T-helper 1 cell treated with Interleukin-12 subunit alpha and Interleukin-12 subunit beta and Interleukin-4 antibody, amounts not matched to agents 30 μg/mL and 1 μg/mL, for 36 hours (primary cell): ENCODE results near the gene CCDC157.

Source experiments
- H3K27ac Mint-ChIP-seq: one replicate; pipeline ENCODE4 v1.8.0; 2021; ENCODE audit warnings: mild to moderate bottlenecking, mixed read lengths
- H3K27me3 Mint-ChIP-seq: one replicate; pipeline ENCODE4 v1.8.0; 2021; ENCODE audit warnings: low read depth, mixed read lengths
- H3K36me3 Mint-ChIP-seq: one replicate; pipeline ENCODE4 v1.8.0; 2021; ENCODE audit warnings: low read depth, mixed read lengths
- H3K4me1 Mint-ChIP-seq: one replicate; pipeline ENCODE4 v1.8.0; 2021; ENCODE audit warnings: low read depth, mixed read lengths
- H3K4me3 Mint-ChIP-seq: one replicate; pipeline ENCODE4 v1.8.0; 2021; ENCODE audit warnings: mild to moderate bottlenecking, moderate library complexity, mixed read lengths
- H3K9me3 Mint-ChIP-seq: one replicate; pipeline ENCODE4 v1.8.0; 2021; ENCODE audit warnings: mixed read lengths

The CCDC157 gene

GRCh38 chr22:30356449-30357235 is at the start of gene CCDC157, which contains the start of gene SF3A1:
Gene CCDC157 (plus strand): TSS chr22:30357007. CDS start chr22:30366001, 8,994 bp downstream.
Gene SF3A1 (minus strand): TSS chr22:30356894. CDS start chr22:30356792, 102 bp downstream.
- H3K9me3 Mint-ChIP-seq, result no peaks in the 10 kb centered on the region
- H3K4me1 Mint-ChIP-seq, result peaks cover 26% of the 10 kb centered on the region
- peak within 1 kb of the TSS; percentile 91 for H3K4me3 Mint-ChIP-seq
- peaks cover 5% of the 10 kb centered on the region for H3K27me3 Mint-ChIP-seq
- peaks cover 23% of the 10 kb centered on the region for H3K36me3 Mint-ChIP-seq
- H3K27ac Mint-ChIP-seq, result peak within 1 kb of the TSS; percentile 86

- H3K9me3 Mint-ChIP-seq, result no peaks in the 10 kb centered on the region
Observed at GRCh38 chr22:30307041-30307574, 49.7 kb upstream of the CCDC157 start.

DNA sequence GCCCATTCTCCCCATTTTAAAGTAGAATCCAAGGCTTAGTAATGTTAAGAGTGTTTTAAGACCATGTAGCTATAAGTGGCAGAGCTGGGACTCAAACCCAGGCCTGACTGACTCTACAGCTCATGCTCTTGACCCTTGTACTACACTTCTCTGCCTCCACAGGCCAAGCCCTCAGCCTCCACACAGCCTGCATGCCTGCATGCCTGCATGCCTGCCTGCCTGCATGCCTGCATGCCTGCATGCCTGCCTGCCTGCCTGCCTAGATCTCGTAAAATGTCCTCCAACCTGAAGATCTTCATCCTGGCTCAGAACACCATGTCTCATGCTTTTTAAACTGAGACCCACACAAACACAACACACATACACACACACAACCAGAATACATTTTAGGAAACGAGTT is 48.7 kb upstream of the CCDC157 start:
- no peaks in the 10 kb centered on the region for H3K9me3 Mint-ChIP-seq
- H3K27me3 Mint-ChIP-seq, result no peaks in the 10 kb centered on the region
- peak overlapping the region; percentile 59 for H3K4me3 Mint-ChIP-seq
- peak overlapping the region; percentile 86 for H3K27ac Mint-ChIP-seq
- H3K4me1 Mint-ChIP-seq, result peaks cover 88% of the 10 kb centered on the region
- peaks cover 40% of the 10 kb centered on the region for H3K36me3 Mint-ChIP-seq

More at GRCh38 chr22:30307041-30307574, 49.7 kb upstream of the CCDC157 start:
- H3K4me3 Mint-ChIP-seq, result peak overlapping the region; percentile 77
- peak overlapping the region; percentile 91 for H3K27ac Mint-ChIP-seq
- H3K4me1 Mint-ChIP-seq, result peaks cover 88% of the 10 kb centered on the region
- no peaks in the 10 kb centered on the region for H3K27me3 Mint-ChIP-seq
- H3K36me3 Mint-ChIP-seq, result peaks cover 41% of the 10 kb centered on the region

- Mint-ChIP-seq H3K27me3 (no peaks in the 10 kb centered on the region), H3K27ac (peak overlapping the region; percentile 86), H3K9me3 (no peaks in the 10 kb centered on the region), H3K4me3 (peak overlapping the region; percentile 59), H3K4me1 (peaks cover 84% of the 10 kb centered on the region), H3K36me3 (peaks cover 35% of the 10 kb centered on the region)
Observed at GRCh38 chr22:30308518-30309230, 48.1 kb upstream of the CCDC157 start.

GRCh38 chr22:30309951-30310741 is 46.7 kb upstream of the CCDC157 start:
- Mint-ChIP-seq H3K27ac (peak overlapping the region; percentile 66), H3K36me3 (peaks cover 28% of the 10 kb centered on the region), H3K4me3 (peak overlapping the region; percentile 71), H3K27me3 (no peaks in the 10 kb centered on the region), H3K4me1 (peaks cover 85% of the 10 kb centered on the region), H3K9me3 (no peaks in the 10 kb centered on the region)

GRCh38 chr22:30310881-30311771 is 45.7 kb upstream of the CCDC157 start:
- peak overlapping the region; percentile 71 for H3K27ac Mint-ChIP-seq
- H3K27me3 Mint-ChIP-seq, result no peaks in the 10 kb centered on the region
- H3K4me3 Mint-ChIP-seq, result no peak overlapping the region
- peaks cover 85% of the 10 kb centered on the region for H3K4me1 Mint-ChIP-seq
- H3K36me3 Mint-ChIP-seq, result peaks cover 35% of the 10 kb centered on the region
- H3K9me3 Mint-ChIP-seq, result no peaks in the 10 kb centered on the region

- H3K9me3 Mint-ChIP-seq, result no peaks in the 10 kb centered on the region
- peaks cover 37% of the 10 kb centered on the region for H3K36me3 Mint-ChIP-seq
- H3K27ac Mint-ChIP-seq, result peak overlapping the region; percentile 71
- peaks cover 81% of the 10 kb centered on the region for H3K4me1 Mint-ChIP-seq
- H3K4me3 Mint-ChIP-seq, result peak overlapping the region; percentile 8
- no peaks in the 10 kb centered on the region for H3K27me3 Mint-ChIP-seq
Observed at GRCh38 chr22:30312053-30312452, 44.8 kb upstream of the CCDC157 start.

- Mint-ChIP-seq H3K27ac (peak overlapping the region; percentile 57), H3K4me1 (peaks cover 83% of the 10 kb centered on the region), H3K4me3 (no peak overlapping the region), H3K27me3 (no peaks in the 10 kb centered on the region), H3K36me3 (peaks cover 33% of the 10 kb centered on the region), H3K9me3 (no peaks in the 10 kb centered on the region)
Observed at GRCh38 chr22:30313527-30314363, 43.1 kb upstream of the CCDC157 start.

DNA sequence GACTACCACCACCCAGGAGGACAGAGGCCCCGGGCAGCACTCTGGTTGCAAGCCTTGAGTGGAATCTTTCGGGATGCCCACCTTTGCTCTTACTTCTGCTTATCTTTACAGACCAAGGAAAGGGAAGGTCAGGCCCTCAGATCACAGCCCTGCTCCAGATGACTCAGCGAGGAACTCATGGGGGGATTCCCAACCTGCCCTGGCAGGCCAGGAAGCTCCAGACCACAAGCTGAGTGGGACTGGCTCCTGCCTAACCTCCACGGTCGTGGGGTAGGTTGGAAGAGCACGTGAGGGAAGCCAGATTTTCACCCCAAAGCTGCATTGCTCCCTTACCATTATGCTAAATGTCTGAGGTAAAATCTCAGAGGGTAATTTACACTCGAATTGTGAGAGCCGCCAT is 41.9 kb upstream of the CCDC157 start:
- H3K9me3 Mint-ChIP-seq, result no peaks in the 10 kb centered on the region
- H3K4me1 Mint-ChIP-seq, result peaks cover 88% of the 10 kb centered on the region
- no peaks in the 10 kb centered on the region for H3K27me3 Mint-ChIP-seq
- peaks cover 37% of the 10 kb centered on the region for H3K36me3 Mint-ChIP-seq
- peak overlapping the region; percentile 71 for H3K27ac Mint-ChIP-seq
- H3K4me3 Mint-ChIP-seq, result peak overlapping the region; percentile 49

- no peaks in the 10 kb centered on the region for H3K27me3 Mint-ChIP-seq
- no peaks in the 10 kb centered on the region for H3K9me3 Mint-ChIP-seq
- peaks cover 31% of the 10 kb centered on the region for H3K36me3 Mint-ChIP-seq
- H3K4me1 Mint-ChIP-seq, result peaks cover 80% of the 10 kb centered on the region
- H3K4me3 Mint-ChIP-seq, result no peak overlapping the region
- H3K27ac Mint-ChIP-seq, result no peak overlapping the region
Observed at GRCh38 chr22:30315962-30316576, 40.7 kb upstream of the CCDC157 start.

DNA sequence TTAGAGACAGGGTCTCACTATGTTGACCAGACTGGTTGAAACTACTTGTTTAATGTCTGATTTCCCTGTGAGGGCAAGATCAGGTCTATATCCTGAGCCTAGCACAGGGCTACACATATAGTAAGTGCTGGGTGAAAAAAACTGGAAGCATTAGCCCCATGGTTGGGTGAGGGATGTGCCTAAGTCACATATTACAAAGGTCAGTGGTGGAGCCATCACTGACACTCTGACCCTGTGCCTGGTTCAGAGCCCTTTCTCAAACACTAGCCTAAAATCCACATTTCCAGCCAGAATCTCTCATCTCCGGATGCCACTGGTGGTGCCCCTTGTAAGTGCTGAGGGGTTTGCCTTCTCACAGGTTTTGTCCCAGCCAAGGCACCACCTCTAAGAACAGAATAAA is 39.0 kb upstream of the CCDC157 start:
- Mint-ChIP-seq H3K4me1 (peaks cover 69% of the 10 kb centered on the region), H3K36me3 (peaks cover 25% of the 10 kb centered on the region), H3K27me3 (no peaks in the 10 kb centered on the region), H3K4me3 (no peak overlapping the region), H3K9me3 (no peaks in the 10 kb centered on the region), H3K27ac (no peak overlapping the region)

DNA sequence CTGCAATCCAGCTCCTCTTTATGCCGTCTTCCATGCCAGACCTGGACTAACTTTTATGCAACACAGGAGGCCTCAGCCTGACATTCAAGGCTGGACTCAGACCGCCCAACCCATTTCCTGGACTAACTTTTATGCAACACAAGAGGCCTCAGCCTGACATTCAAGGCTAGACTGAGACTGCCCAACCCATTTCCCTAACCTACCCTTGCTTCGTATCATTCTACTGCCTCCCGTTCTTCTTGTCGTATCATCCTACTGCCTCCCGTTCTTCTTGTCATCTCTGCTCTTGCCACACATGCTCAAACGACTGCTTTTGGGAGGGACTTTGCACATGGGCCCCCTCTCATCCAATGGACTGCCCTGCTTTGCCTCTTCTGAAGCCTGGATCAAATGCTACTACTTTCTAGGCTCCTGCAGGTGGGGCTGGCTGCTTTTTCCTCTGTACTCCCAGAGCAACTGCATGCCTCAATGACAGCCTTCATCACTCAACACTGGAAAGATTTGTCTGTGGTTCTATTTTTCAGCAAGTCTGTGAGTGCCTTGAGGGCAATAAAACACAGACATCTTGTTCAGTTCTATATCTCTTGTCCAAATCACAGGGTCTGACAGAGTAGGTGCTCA is 37.9 kb upstream of the CCDC157 start:
- Mint-ChIP-seq H3K9me3 (no peaks in the 10 kb centered on the region), H3K4me3 (no peak overlapping the region), H3K27me3 (no peaks in the 10 kb centered on the region), H3K36me3 (peaks cover 27% of the 10 kb centered on the region), H3K27ac (peak overlapping the region; percentile 1), H3K4me1 (peaks cover 71% of the 10 kb centered on the region)
